ENCODE results near the gene TRAF6. TPM values are rescaled to one million over a fixed set of nuclear protein-coding genes. Genes with fewer than 3 reads are reported as not detected.

Gene TRAF6
- total and polyA plus RNA-seq, 10 of the 15 experiments (the other 5 are each of a cell fraction or from before 2014, with no cell fraction given) = 1.4 to 10.9 (median 7.0) TPM

DNA sequence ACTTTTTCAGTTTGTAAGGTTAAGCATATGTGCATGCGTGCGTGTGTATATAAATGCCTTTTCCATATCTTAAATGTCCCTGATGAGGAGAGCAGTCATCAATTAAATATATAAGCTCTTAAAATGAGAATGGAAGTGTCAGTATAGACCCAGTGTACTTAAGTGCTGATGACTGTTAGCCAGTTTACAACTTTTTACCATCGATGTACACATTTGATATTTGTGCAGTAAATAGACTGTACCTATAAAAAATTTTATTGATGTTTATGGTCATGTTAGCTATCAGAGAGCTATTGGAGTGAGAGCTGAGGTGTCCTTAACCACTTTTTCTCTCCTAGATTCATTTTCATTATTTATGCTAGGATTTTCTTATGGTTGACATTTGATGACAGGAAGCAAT is 45.4 kb downstream of the TRAF6 start:
- FAIRE-seq = no peak
- BruUV-seq (replicated peaks) = no TSS peak
- H3K79me2 ChIP-seq (ENCODE audit: control insufficient read depth, insufficient read depth, low read length) = no peaks in the 10 kb centered on the region
- in situ Hi-C loops (cut with MboI) (loop anchor here (5.0 kb wide), 1 partner anchor 52 kb away; no protein-coding TSS in a partner anchor), intact Hi-C loops (cut with micrococcal nuclease; ENCODE audit: unreplicated experiment) (no loop called here)
- ATAC-seq = no peak
- CTCF ChIA-PET = interaction anchor here (1.3 to 2.2 kb wide), 3 partner anchors 10 to 158 kb away, joined by 5 to 8 read pairs (median 5); no protein-coding TSS in a partner anchor
- peaks cover 0 to 4% of the 10 kb centered on the region in 2 experiments; a peak in 2 of 4 replicates for H3K27me3 ChIP-seq (replicated peaks in 1 of 2; ENCODE audit: control insufficient read depth in 2 of 2, insufficient read depth in 2 of 2, low read length in 1 of 2)
- no peaks in the 10 kb centered on the region for H3K4me1 ChIP-seq (ENCODE audit: control insufficient read depth, insufficient read depth, low read length)
- no peaks in the 10 kb centered on the region for H3K9me3 ChIP-seq (replicated peaks; ENCODE audit: control insufficient read depth, insufficient read depth, low read length)
- H3K4me3 ChIP-seq = no peak overlapping the region
- H3K36me3 ChIP-seq (ENCODE audit: control insufficient read depth in 2 of 2, insufficient read depth in 2 of 2, low read length in 1 of 2) = no peaks in the 10 kb centered on the region
- no peak overlapping the region for H3K4me2 ChIP-seq (ENCODE audit: control insufficient read depth, insufficient read depth)
- RAD21 ChIA-PET (ENCODE audit: unreplicated experiment) = interaction anchor here (1.4 kb wide), 1 partner anchor 28 kb away, joined by 3 read pairs; no protein-coding TSS in a partner anchor
- no peak overlapping the region for H2AFZ ChIP-seq (ENCODE audit: control insufficient read depth, low read depth, low read length)
- no peak overlapping the region for H3K27ac ChIP-seq (ENCODE audit: control insufficient read depth, insufficient read depth)
- H4K20me1 ChIP-seq (ENCODE audit: control insufficient read depth, insufficient read depth) = no peaks in the 10 kb centered on the region
- no peak for DNase-seq (ENCODE audit: low read depth, low spot score)
- SMC1A ChIA-PET (ENCODE audit: uncharacterized antibody, unreplicated experiment) = interaction anchor here (0.9 to 1.5 kb wide), 3 partner anchors 13 to 169 kb away, joined by 3 to 6 read pairs (median 6); partner anchors contain the start of gene PRR5L
- H3K9ac ChIP-seq (ENCODE audit: control insufficient read depth, insufficient read depth, low read length) = no peak overlapping the region
- TF ChIP-seq CBFB (IDR thresholded peaks at IDR 0.05; ENCODE audit: low read depth) = no peak
- no peak for TF ChIP-seq PML (IDR thresholded peaks at IDR 0.05; ENCODE audit: low read length)
- TF ChIP-seq SREBF1 (IDR thresholded peaks at IDR 0.05; ENCODE audit: low read length) = no peak
- no peak for TF ChIP-seq NFYA (IDR thresholded peaks at IDR 0.05; ENCODE audit: borderline replicate concordance, low read depth, low read length)
- TF ChIP-seq BCL11A (IDR thresholded peaks at IDR 0.05; ENCODE audit: low read depth, low read length) = no peak
- POLR2A ChIA-PET = no interaction called here
- WGBS (ENCODE audit: insufficient coverage, insufficient replicate concordance, low lambda C conversion rate, missing lambda C conversion rate) = 65% methylated on average over 3 of the region's 3 CpGs

DNA sequence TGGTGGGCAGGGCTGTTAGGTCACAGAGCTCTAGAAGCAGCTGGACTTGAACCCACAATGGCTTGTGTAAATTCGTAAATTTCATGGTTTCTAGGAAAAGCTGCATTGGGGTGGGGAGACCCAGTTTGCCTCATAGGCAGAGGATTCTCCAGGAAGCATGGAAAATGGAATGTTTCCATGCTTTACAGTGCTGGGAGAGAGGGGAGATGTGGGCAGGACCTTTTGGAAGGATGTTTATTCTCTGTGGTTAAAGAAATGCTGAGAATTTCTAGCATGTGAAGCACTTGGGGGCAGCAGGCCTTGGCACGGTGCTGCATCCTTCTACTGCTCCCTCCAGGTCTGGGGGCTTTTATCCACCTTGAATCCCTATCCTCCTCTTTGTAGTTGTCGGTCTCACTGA is 46.3 kb downstream of the TRAF6 start:
- no peak for FAIRE-seq
- Histone ChIP-seq H3K27me3 (replicated peaks in 1 of 2; ENCODE audit: control insufficient read depth in 2 of 2, insufficient read depth in 2 of 2, low read length in 1 of 2) (peaks cover 0 to 4% of the 10 kb centered on the region in 2 experiments; a peak in 2 of 4 replicates), H3K79me2 (ENCODE audit: control insufficient read depth, insufficient read depth, low read length) (no peaks in the 10 kb centered on the region), H3K27ac (ENCODE audit: control insufficient read depth, insufficient read depth) (no peak overlapping the region), H3K9me3 (replicated peaks; ENCODE audit: control insufficient read depth, insufficient read depth, low read length) (no peaks in the 10 kb centered on the region), H3K4me1 (ENCODE audit: control insufficient read depth, insufficient read depth, low read length) (no peaks in the 10 kb centered on the region), H3K36me3 (ENCODE audit: control insufficient read depth in 2 of 2, insufficient read depth in 2 of 2, low read length in 1 of 2) (no peaks in the 10 kb centered on the region), H4K20me1 (ENCODE audit: control insufficient read depth, insufficient read depth) (no peaks in the 10 kb centered on the region), H3K4me2 (ENCODE audit: control insufficient read depth, insufficient read depth) (no peak overlapping the region), H3K9ac (ENCODE audit: control insufficient read depth, insufficient read depth, low read length) (no peak overlapping the region), H2AFZ (ENCODE audit: control insufficient read depth, low read depth, low read length) (no peak overlapping the region), H3K4me3 (no peak overlapping the region)
- no peak for DNase-seq (ENCODE audit: low read depth, low spot score)
- intact Hi-C loops (cut with micrococcal nuclease; ENCODE audit: unreplicated experiment) = no loop called here
- WGBS (ENCODE audit: insufficient coverage, insufficient replicate concordance, low lambda C conversion rate, missing lambda C conversion rate) = 14% methylated on average over 3 of the region's 3 CpGs
- no TSS peak for BruUV-seq (replicated peaks)
- ATAC-seq = no peak
- ChIA-PET SMC1A (ENCODE audit: uncharacterized antibody, unreplicated experiment) (interaction anchor here (1.5 kb wide), 1 partner anchor 13 kb away, joined by 6 read pairs; no protein-coding TSS in a partner anchor), CTCF (interaction anchor here (0.7 to 2.2 kb wide), 4 partner anchors 13 to 157 kb away, joined by 3 to 8 read pairs (median 4); no protein-coding TSS in a partner anchor), RAD21 (ENCODE audit: unreplicated experiment) (no interaction called here), POLR2A (no interaction called here)
- in situ Hi-C loops (cut with MboI) = loop anchor here (5.0 kb wide), 1 partner anchor 51 kb away; no protein-coding TSS in a partner anchor
- no peak for TF ChIP-seq EZH2 (IDR thresholded peaks at IDR 0.05; ENCODE audit: borderline replicate concordance, control insufficient read depth, low read depth, low read length)
- TF ChIP-seq RCOR1 (conservative IDR thresholded peaks at IDR 0.05; ENCODE audit: low read depth, low read length) = no peak
- TF ChIP-seq RAD51 (IDR thresholded peaks at IDR 0.05) = no peak
- TF ChIP-seq TAF1 (IDR thresholded peaks at IDR 0.05; ENCODE audit: borderline replicate concordance, low read depth, low read length) = no peak
- TF ChIP-seq, protein P1, sequence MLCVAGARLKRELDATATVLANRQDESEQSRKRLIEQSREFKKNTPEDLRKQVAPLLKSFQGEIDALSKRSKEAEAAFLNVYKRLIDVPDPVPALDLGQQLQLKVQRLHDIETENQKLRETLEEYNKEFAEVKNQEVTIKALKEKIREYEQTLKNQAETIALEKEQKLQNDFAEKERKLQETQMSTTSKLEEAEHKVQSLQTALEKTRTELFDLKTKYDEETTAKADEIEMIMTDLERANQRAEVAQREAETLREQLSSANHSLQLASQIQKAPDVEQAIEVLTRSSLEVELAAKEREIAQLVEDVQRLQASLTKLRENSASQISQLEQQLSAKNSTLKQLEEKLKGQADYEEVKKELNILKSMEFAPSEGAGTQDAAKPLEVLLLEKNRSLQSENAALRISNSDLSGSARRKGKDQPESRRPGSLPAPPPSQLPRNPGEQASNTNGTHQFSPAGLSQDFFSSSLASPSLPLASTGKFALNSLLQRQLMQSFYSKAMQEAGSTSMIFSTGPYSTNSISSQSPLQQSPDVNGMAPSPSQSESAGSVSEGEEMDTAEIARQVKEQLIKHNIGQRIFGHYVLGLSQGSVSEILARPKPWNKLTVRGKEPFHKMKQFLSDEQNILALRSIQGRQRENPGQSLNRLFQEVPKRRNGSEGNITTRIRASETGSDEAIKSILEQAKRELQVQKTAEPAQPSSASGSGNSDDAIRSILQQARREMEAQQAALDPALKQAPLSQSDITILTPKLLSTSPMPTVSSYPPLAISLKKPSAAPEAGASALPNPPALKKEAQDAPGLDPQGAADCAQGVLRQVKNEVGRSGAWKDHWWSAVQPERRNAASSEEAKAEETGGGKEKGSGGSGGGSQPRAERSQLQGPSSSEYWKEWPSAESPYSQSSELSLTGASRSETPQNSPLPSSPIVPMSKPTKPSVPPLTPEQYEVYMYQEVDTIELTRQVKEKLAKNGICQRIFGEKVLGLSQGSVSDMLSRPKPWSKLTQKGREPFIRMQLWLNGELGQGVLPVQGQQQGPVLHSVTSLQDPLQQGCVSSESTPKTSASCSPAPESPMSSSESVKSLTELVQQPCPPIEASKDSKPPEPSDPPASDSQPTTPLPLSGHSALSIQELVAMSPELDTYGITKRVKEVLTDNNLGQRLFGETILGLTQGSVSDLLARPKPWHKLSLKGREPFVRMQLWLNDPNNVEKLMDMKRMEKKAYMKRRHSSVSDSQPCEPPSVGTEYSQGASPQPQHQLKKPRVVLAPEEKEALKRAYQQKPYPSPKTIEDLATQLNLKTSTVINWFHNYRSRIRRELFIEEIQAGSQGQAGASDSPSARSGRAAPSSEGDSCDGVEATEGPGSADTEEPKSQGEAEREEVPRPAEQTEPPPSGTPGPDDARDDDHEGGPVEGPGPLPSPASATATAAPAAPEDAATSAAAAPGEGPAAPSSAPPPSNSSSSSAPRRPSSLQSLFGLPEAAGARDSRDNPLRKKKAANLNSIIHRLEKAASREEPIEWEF (IDR thresholded peaks at IDR 0.05; ENCODE audit: insufficient replicate concordance, low read depth, low read length) = no peak
- TF ChIP-seq, protein P2, sequence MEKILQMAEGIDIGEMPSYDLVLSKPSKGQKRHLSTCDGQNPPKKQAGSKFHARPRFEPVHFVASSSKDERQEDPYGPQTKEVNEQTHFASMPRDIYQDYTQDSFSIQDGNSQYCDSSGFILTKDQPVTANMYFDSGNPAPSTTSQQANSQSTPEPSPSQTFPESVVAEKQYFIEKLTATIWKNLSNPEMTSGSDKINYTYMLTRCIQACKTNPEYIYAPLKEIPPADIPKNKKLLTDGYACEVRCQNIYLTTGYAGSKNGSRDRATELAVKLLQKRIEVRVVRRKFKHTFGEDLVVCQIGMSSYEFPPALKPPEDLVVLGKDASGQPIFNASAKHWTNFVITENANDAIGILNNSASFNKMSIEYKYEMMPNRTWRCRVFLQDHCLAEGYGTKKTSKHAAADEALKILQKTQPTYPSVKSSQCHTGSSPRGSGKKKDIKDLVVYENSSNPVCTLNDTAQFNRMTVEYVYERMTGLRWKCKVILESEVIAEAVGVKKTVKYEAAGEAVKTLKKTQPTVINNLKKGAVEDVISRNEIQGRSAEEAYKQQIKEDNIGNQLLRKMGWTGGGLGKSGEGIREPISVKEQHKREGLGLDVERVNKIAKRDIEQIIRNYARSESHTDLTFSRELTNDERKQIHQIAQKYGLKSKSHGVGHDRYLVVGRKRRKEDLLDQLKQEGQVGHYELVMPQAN (conservative IDR thresholded peaks at IDR 0.05) = no peak
